ENCODE measurements around the gene RESF1.
"Not testable (repeated sequence)": the region's sequence is repeated elsewhere in the genome, so short reads cannot be mapped to it uniquely, and the experiment has no call there.

GRCh38 chr12:31948697-31949359 lies 10.4 kb upstream of the RESF1 start:
- not testable (repeated sequence) for TF ChIP-seq ATF3 (CRISPR knock-in tag; conservative IDR thresholded peaks at IDR 0.05); ZNF121 (CRISPR knock-in tag; IDR thresholded peaks at IDR 0.05); CREB1 (CRISPR knock-in tag; IDR thresholded peaks at IDR 0.05); TCF7 (CRISPR knock-in tag; IDR thresholded peaks at IDR 0.05; ENCODE audit: low read depth); ZNF219 (CRISPR knock-in tag; IDR thresholded peaks at IDR 0.05; ENCODE audit: borderline replicate concordance)
